ENCODE measurements around the gene GPR173.

DNA sequence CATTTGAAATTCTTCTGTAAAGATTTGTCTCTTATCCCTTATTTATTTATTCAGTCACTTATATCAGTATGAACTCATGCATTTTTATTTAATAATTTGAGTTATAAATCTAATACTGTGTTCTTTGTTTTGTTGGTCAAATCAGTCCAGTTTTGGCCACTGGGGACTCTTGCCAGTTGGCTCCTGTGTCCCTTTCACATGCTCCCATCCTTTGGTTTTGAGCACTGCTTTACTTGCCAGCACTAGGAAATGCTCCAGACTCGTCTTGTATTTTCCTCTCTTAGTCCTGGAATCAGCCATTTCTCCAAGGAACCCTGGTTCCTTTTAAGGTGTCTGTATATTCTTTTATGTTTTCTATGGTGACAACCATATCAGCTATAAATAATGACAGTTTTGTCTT lies 73.4 kb downstream of the GPR173 start:
- TF ChIP-seq, protein P1, sequence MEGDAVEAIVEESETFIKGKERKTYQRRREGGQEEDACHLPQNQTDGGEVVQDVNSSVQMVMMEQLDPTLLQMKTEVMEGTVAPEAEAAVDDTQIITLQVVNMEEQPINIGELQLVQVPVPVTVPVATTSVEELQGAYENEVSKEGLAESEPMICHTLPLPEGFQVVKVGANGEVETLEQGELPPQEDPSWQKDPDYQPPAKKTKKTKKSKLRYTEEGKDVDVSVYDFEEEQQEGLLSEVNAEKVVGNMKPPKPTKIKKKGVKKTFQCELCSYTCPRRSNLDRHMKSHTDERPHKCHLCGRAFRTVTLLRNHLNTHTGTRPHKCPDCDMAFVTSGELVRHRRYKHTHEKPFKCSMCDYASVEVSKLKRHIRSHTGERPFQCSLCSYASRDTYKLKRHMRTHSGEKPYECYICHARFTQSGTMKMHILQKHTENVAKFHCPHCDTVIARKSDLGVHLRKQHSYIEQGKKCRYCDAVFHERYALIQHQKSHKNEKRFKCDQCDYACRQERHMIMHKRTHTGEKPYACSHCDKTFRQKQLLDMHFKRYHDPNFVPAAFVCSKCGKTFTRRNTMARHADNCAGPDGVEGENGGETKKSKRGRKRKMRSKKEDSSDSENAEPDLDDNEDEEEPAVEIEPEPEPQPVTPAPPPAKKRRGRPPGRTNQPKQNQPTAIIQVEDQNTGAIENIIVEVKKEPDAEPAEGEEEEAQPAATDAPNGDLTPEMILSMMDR (conservative IDR thresholded peaks at IDR 0.05; ENCODE audit: low read depth, low read length) = no peak
- TF ChIP-seq EZH2 (IDR thresholded peaks at IDR 0.05; ENCODE audit: low read length, unreplicated experiment) = no peak

Measured in PC-3 (cell line).